Activated CD4-positive, alpha-beta memory T cell treated with anti-CD3 and anti-CD28 coated beads, Interleukin-2, amount 10 ng/mL, durations not matched to agents 7 days and 5 days (primary cell): ENCODE data around the gene INPP5A. TPM values are rescaled to one million over a fixed set of nuclear protein-coding genes. Genes with fewer than 3 reads are reported as not detected.
"Not testable (repeated sequence)": the region's sequence is repeated elsewhere in the genome, so short reads cannot be mapped to it uniquely, and the experiment has no call there.

Source experiments
- CTCF ChIA-PET: fragments of 350-600 bp; sonication (Branson Sonifier 250); formaldehyde crosslinking; loops from one replicate; lab custom pipeline; 2021; ENCODE audit warnings: antibody characterized with exemption, inconsistent platforms; lab: Charles Lee
- POLR2A ChIA-PET: fragments of 350-600 bp; sonication (Branson Sonifier 250); formaldehyde crosslinking; loops from one replicate; lab custom pipeline; 2021; ENCODE audit warnings: antibody characterized with exemption; lab: Charles Lee
- DNase-seq: peaks from one replicate; pipeline ENCODE4 v3.0.0-alpha.2; 2020
- H3K27ac Mint-ChIP-seq: one replicate; pipeline ENCODE4 v1.8.0; 2021; ENCODE audit warnings: mild to moderate bottlenecking, mixed read lengths
- H3K27me3 Mint-ChIP-seq: one replicate; pipeline ENCODE4 v1.8.0; 2021; ENCODE audit warnings: mixed read lengths
- H3K36me3 Mint-ChIP-seq: one replicate; pipeline ENCODE4 v1.8.0; 2021; ENCODE audit warnings: low read depth, mixed read lengths
- H3K4me1 Mint-ChIP-seq: one replicate; pipeline ENCODE4 v1.8.0; 2021; ENCODE audit warnings: mixed read lengths
- H3K4me3 Mint-ChIP-seq: one replicate; pipeline ENCODE4 v1.8.0; 2021; ENCODE audit warnings: mild to moderate bottlenecking, mixed read lengths
- H3K9me3 Mint-ChIP-seq: one replicate; pipeline ENCODE4 v1.8.0; 2021; ENCODE audit warnings: mixed read lengths
- total RNA-seq, 2 experiments: library from RNA; stranded (reverse); gene quantifications; one replicate each; pipeline ENCODE4 v1.2.3, GENCODE V29; 2021

The INPP5A gene
- total RNA-seq, 2 experiments from 2014 or later, result 9.3 to 9.5 TPM

DNA sequence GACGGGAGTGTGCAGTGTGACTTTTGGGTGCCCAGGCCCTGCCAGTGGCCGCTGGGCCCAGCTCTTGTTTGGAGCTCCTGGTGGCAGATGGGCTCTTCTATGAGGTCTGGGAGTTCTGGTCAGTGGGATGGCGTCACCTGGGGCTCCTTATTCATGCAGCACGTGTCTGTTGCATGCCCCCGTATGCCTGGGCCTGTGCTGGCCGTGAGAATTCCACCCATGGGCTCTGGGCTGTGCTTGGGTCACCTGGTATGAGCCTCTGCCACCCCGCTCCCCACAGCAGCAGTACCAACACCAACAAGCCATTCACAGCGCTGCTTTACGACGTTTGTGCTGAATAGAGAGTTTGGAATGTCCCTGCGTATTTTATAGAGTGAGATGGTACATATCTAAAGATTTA is 27.1 kb downstream of the INPP5A start:
- Mint-ChIP-seq H3K4me1 (peaks cover 4% of the 10 kb centered on the region), H3K4me3 (no peak overlapping the region), H3K27me3 (peaks cover 6% of the 10 kb centered on the region), H3K36me3 (no peaks in the 10 kb centered on the region), H3K9me3 (no peaks in the 10 kb centered on the region), H3K27ac (no peak overlapping the region)
- POLR2A ChIA-PET, result no interaction called here
- CTCF ChIA-PET, result no interaction called here
- DNase-seq, result no peak

DNA sequence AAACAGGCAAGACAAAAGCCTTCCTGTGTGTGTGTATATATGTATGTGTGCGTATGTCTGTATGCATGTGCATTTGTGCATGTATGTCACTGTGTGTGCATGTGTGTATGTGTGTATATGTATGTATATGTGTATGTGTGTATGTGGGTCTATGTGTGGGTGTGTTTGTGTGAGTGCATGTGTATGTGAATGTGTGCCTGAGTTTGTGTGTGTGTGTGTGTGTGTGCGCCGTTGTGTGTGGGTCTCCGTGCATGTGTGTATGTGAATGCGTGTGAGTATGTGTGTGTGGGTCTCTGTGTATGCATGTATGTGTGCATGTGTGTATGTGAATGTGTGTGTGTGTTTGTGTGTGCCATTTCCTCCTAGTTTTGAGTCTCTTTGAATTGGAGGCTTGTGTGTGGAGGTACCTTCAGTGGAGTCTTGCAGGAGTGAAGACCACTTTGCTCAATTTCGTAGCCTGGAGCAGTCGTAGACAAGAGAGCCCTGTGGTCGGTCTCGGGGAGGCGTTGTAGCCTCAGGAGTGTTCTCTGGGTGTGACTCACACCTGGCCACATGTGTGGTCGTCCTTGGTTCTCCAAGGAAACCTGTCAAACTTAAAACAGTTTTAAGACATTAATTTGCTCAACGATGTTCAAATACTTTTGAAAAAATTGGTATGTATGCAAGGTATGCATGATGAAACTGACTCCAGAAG is 28.1 kb downstream of the INPP5A start:
- peaks cover 10% of the 10 kb centered on the region for H3K4me1 Mint-ChIP-seq
- no peaks in the 10 kb centered on the region for H3K36me3 Mint-ChIP-seq

DNA sequence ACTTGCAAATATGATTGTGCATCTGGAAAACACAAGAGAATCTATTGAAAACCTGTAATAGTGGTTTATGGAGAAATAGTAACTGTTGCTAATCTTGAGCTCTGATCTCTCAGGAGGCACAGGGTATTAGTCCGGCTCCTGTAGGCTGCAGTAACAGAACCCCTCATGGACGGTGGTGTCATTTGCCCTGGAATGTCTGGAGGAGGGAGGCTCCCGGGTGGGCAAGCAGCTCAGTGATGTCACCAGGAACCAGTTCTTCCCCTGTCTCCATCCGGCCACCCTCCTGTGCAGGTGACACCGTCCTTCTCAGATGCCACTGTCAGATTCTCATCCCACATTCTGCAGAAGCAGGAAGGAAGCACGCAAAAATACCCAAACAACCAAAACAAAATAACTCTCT is 29.3 kb downstream of the INPP5A start:
- POLR2A ChIA-PET, result no interaction called here
- Mint-ChIP-seq H3K9me3 (no peaks in the 10 kb centered on the region), H3K4me1 (peaks cover 11% of the 10 kb centered on the region), H3K36me3 (peaks cover 2% of the 10 kb centered on the region), H3K4me3 (no peak overlapping the region), H3K27me3 (peaks cover 12% of the 10 kb centered on the region), H3K27ac (no peak overlapping the region)
- DNase-seq, result no peak
- CTCF ChIA-PET, result no interaction called here

More for the DNA sequence above, 28.1 kb downstream of the INPP5A start:
- ChIA-PET POLR2A (no interaction called here), CTCF (no interaction called here)
- Mint-ChIP-seq H3K27ac (no peak overlapping the region), H3K27me3 (peaks cover 8% of the 10 kb centered on the region), H3K4me3 (no peak overlapping the region), H3K9me3 (no peaks in the 10 kb centered on the region)
- DNase-seq, result no peak

DNA sequence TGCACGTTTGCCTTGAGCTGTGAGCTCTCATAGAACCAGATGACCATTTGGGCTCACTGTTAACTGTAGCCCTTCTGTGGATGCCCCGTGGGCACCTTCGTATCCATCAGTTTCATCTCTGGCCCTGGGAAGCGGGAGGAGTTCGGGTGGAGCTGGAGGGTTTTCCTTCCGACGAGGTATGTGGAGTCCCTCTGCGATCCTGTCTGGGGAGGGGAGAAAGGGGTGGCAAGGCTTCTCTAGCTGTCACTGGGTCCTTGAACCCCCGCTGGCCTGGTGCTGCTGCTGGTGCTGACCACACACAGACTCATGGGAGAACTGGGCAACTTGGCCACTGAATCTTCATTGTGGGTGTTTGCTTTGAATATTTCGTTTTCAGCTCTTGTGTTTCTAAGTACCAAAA is 32.7 kb downstream of the INPP5A start:
- Mint-ChIP-seq H3K9me3 (no peaks in the 10 kb centered on the region), H3K27ac (no peak overlapping the region)
- CTCF ChIA-PET, result interaction anchor here (1.2 kb wide), 1 partner anchor 19 kb away, joined by 4 read pairs; no protein-coding TSS in a partner anchor

DNA sequence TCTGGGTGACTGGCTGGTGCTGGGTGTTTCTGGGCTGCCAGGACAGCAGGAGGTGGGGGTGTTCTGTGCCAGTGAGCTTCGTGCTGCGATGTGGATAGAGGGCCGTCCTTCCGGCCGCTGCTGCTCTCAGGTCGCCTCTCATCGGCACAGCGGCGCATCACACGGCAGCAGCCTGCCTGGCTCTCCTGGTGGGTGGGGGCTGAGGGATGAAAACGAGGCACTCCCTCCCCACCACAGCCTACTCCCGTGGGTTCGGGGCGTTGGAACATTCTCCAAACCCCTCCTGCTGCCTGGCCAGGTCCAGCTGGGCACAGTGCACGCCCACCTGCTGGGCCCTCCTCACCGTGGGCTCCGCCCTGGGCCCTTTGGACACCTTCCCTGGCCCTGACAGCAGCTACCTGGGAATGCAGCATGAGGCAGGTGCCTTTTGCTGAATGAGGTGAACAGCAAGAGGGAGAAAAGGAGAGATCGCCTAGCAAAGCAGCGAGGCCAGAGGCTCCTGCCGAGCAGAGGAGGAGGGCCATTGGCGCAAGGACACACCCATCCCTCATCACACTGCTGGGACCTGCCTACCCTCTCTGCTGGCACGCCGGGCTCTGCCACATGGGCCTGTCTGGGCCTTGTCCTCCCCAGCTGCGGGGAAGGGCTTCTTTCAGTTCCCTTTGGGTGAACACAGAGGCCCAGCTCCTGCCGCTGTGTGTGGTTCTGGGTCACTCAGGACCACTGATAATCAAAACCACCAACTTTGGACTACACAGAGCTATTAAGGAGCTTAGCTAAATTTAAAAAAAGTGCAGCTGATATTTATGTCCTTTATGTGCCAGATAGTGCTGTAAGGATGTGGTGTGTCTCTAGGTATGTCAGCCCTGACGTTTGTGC is 33.4 kb downstream of the INPP5A start:
- no peak overlapping the region for H3K27ac Mint-ChIP-seq
- ChIA-PET POLR2A (interaction anchor here (1.0 to 1.2 kb wide), 3 partner anchors 12 to 32 kb away, joined by 3 read pairs; no protein-coding TSS in a partner anchor), CTCF (interaction anchor here (0.7 to 1.2 kb wide), 3 partner anchors 10 to 35 kb away, joined by 3 to 4 read pairs (median 4); no protein-coding TSS in a partner anchor)
- peaks cover 13% of the 10 kb centered on the region for H3K27me3 Mint-ChIP-seq
- H3K4me1 Mint-ChIP-seq, result peaks cover 19% of the 10 kb centered on the region
- no peak overlapping the region for H3K4me3 Mint-ChIP-seq
- H3K9me3 Mint-ChIP-seq, result no peaks in the 10 kb centered on the region
- peaks cover 3% of the 10 kb centered on the region for H3K36me3 Mint-ChIP-seq
- DNase-seq, result no peak

More for the DNA sequence above, 32.7 kb downstream of the INPP5A start:
- POLR2A ChIA-PET, result no interaction called here
- Mint-ChIP-seq H3K4me3 (no peak overlapping the region), H3K36me3 (peaks cover 3% of the 10 kb centered on the region), H3K4me1 (peaks cover 16% of the 10 kb centered on the region), H3K27me3 (peaks cover 13% of the 10 kb centered on the region)
- no peak for DNase-seq

DNA sequence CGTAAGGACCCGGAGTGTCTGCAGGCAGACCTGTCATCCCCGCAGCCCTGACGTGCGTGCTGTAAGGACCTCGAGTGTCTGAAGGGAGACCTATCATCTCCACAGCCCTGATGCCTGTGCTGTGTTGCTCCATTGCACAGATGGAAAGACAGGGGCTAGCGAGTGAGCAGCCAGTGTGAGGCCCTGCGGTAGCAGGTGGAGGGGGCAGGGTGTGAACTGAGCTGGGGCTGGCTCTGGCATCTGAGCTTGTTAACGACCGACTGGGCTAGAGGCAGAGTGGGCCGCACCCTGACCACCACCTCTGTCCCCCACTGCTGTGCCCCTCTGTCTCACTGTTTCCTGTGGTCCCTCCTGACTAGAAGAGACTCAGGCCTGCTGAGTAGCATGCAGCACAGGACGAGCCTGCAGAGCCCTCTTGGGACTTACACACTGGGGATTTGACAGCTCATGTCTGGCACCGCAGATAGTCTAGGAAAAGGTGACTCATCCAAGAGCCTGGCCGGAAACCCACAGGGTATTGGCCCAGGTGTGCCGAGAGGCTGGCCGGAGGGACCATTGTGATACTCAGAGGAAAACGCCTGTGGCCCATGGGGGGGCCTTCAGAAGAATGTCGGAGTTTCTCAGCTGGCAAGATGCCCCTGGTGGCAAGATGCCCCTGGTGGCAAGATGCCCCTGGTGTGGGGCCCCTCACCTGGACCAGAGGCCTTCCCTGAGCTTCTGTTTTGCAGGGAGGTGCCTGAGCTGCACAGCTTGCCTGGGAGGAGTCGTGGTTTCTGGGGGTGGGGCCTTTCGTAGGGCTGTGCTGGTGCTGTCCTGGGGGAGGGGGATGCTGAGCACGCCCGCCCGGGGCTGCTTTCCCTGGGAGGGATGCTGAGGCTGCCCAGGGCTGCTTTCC is 34.3 kb downstream of the INPP5A start:
- peaks cover 22% of the 10 kb centered on the region for H3K4me1 Mint-ChIP-seq
- ChIA-PET POLR2A (interaction anchor here (1.0 to 1.2 kb wide), 5 partner anchors 9 to 33 kb away, joined by 3 to 4 read pairs (median 3); no protein-coding TSS in a partner anchor), CTCF (interaction anchor here (0.7 to 1.1 kb wide), 3 partner anchors 11 to 36 kb away, joined by 3 to 4 read pairs (median 4); no protein-coding TSS in a partner anchor)
- peak; percentile 78 for DNase-seq
- H3K36me3 Mint-ChIP-seq, result peaks cover 3% of the 10 kb centered on the region
- no peaks in the 10 kb centered on the region for H3K9me3 Mint-ChIP-seq
- H3K4me3 Mint-ChIP-seq, result peak overlapping the region; percentile 9
- H3K27me3 Mint-ChIP-seq, result peaks cover 18% of the 10 kb centered on the region
- no peak overlapping the region for H3K27ac Mint-ChIP-seq

DNA sequence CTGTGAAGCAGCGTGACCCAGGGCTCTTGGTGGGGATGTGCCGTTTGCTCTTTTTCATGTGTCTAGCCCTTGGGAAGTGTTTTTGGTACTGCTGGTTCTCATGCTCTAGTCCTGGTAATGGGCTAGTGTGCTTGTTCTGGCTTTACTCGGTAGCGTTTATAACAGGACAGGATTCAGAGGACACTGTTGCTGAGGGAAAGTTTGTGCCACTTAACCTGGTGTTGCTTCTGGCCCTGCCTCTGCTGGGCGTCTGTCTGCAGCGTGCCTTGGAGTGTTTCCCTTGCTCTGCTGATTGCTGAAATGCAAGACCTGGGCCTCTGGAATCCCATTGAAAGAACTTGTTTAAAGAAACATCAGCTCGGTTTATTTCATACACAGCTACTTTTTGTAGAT is 35.0 kb downstream of the INPP5A start:
- no peak overlapping the region for H3K27ac Mint-ChIP-seq
- H3K4me1 Mint-ChIP-seq, result peaks cover 22% of the 10 kb centered on the region
- H3K36me3 Mint-ChIP-seq, result peaks cover 3% of the 10 kb centered on the region
- H3K27me3 Mint-ChIP-seq, result peaks cover 18% of the 10 kb centered on the region
- DNase-seq, result no peak
- ChIA-PET CTCF (interaction anchor here (0.8 to 1.1 kb wide), 2 partner anchors 21 to 36 kb away, joined by 3 to 4 read pairs; no protein-coding TSS in a partner anchor), POLR2A (interaction anchor here (1.0 to 1.2 kb wide), 4 partner anchors 8 to 33 kb away, joined by 3 to 4 read pairs (median 3); no protein-coding TSS in a partner anchor)
- no peaks in the 10 kb centered on the region for H3K9me3 Mint-ChIP-seq
- no peak overlapping the region for H3K4me3 Mint-ChIP-seq

DNA sequence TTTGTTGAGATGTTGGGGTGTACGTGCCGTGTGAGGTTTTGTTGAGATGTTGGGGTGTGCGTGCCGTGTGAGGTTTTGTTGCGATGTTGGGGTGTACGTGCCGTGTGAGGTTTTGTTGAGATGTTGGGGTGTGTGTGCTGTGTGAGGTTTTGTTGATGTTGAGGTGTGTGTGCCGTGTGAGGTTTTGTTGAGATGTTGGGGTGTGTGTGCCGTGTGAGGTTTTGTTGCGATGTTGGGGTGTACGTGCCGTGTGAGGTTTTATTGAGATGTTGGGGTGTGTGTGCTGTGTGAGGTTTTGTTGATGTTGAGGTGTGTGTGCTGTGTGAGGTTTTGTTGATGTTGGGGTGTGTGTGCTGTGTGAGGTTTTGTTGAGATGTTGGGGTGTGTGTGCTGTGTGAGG is 35.4 kb downstream of the INPP5A start:
- Mint-ChIP-seq H3K27me3 (peaks cover 18% of the 10 kb centered on the region), H3K4me1 (peaks cover 22% of the 10 kb centered on the region)
- DNase-seq, CTCF ChIA-PET, H3K27ac Mint-ChIP-seq, H3K36me3 Mint-ChIP-seq, H3K9me3 Mint-ChIP-seq, H3K4me3 Mint-ChIP-seq: not testable (repeated sequence)
- POLR2A ChIA-PET, result interaction anchor here (1.2 kb wide), 1 partner anchor 8 kb away, joined by 3 read pairs; no protein-coding TSS in a partner anchor

DNA sequence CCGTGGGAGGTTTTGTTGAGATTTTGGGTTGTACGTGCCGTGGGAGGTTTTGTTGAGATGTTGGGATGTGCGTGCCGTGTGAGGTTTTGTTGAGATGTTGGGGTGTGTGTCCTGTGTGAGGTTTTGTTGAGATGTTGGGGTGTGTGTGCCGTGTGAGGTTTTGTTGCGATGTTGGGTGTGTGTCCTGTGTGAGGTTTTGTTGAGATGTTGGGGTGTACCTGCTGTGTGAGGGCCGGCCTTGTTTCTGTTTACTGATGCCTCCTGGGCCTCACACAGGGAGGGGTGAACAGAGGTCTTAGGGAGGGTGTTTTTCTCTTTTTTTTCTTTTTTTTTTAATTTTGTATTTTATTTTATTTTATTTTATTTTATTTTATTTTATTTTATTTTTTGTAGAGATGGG is 36.7 kb downstream of the INPP5A start:
- no peak for DNase-seq
- Mint-ChIP-seq H3K27me3 (peaks cover 22% of the 10 kb centered on the region), H3K4me1 (peaks cover 22% of the 10 kb centered on the region), H3K36me3 (peaks cover 3% of the 10 kb centered on the region), H3K9me3 (no peaks in the 10 kb centered on the region), H3K27ac (no peak overlapping the region), H3K4me3 (no peak overlapping the region)
- ChIA-PET CTCF (interaction anchor here (0.8 kb wide), 1 partner anchor 569 kb away, joined by 4 read pairs; no protein-coding TSS in a partner anchor), POLR2A (interaction anchor here (1.2 kb wide), 1 partner anchor 23 kb away, joined by 3 read pairs; no protein-coding TSS in a partner anchor)

DNA sequence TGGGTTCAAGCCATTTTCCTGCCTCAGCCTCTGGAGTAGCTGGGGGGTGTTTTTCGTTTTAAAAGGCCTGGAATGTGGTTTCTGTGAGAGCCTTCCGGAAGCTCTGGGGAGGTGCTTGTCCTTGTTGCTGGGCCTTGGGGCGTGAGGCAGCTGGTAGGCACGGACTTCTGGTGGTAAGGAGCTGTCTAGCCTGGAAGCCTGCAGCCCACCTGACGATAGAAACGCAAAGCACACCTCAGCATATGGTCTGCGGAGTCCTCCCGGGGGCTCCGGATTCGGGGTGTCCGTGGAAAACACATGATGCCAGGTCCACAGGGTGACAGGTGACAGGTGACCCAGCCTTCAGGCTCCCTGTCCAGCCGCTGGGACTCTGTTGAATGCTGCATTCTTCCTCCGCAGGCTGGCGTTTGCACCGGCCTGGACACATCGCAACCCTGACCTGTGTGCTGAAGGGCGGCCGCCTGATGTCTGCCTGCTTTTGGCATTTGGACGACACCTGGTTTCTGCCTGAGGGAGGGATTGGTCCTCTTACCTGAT is 37.3 kb downstream of the INPP5A start:
- ChIA-PET POLR2A (interaction anchor here (1.2 kb wide), 1 partner anchor 24 kb away, joined by 3 read pairs; no protein-coding TSS in a partner anchor), CTCF (interaction anchor here (0.8 kb wide), 1 partner anchor 569 kb away, joined by 4 read pairs; no protein-coding TSS in a partner anchor)
- H3K27ac Mint-ChIP-seq, result no peak overlapping the region
- peaks cover 3% of the 10 kb centered on the region for H3K36me3 Mint-ChIP-seq
- DNase-seq, result no peak
- peaks cover 22% of the 10 kb centered on the region for H3K27me3 Mint-ChIP-seq
- no peak overlapping the region for H3K4me3 Mint-ChIP-seq
- no peaks in the 10 kb centered on the region for H3K9me3 Mint-ChIP-seq
- peaks cover 22% of the 10 kb centered on the region for H3K4me1 Mint-ChIP-seq

DNA sequence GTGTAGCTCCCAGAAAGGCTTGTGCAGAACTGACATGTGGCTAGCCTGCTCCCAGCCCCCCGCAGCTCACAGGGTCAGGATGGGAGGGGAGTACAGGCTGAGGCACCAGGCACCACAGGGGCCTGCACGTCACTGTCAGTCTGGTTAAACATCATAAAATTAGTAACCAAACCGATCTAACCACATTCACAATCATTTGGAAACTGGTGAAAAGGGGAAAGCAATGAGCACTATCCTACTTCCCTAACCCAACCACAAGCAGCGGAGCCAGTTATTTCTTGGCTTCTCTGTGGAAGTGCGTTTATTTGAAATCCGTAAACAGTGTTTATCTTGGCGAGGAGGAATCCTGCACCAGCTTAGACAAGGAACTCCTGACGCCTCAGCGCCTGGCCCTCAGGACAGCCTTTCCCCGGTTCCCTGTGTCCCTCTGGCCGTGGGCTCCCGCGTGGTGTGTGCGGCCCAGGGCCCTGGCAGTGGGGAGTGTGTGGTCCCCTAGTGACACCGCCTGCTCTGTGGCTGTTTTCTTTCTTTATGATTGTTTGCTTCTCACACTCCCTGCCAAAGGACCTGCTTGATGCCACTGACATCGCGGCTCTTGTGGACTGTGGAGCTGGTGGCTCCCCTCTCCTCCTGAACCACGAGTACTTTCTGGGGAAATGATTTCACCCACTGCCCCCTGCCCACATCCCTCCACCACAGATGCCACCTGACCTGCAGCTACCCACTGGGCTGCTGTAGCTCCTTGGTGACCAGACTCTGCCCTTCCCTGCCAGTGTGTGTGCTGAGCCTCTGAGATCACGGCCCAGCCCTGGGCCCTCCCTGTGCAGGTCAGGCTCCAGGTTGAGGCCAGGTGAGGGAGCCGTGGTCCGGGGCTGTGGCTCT is 38.0 kb downstream of the INPP5A start:
- peaks cover 3% of the 10 kb centered on the region for H3K36me3 Mint-ChIP-seq
- CTCF ChIA-PET, result interaction anchor here (0.8 kb wide), 1 partner anchor 568 kb away, joined by 4 read pairs; no protein-coding TSS in a partner anchor
- H3K9me3 Mint-ChIP-seq, result no peaks in the 10 kb centered on the region
- DNase-seq, result no peak
- no peak overlapping the region for H3K4me3 Mint-ChIP-seq
- H3K27me3 Mint-ChIP-seq, result peaks cover 26% of the 10 kb centered on the region
- POLR2A ChIA-PET, result interaction anchor here (1.1 to 1.2 kb wide), 3 partner anchors 24 to 40 kb away, joined by 3 read pairs; no protein-coding TSS in a partner anchor
- H3K27ac Mint-ChIP-seq, result no peak overlapping the region
- peaks cover 17% of the 10 kb centered on the region for H3K4me1 Mint-ChIP-seq
